Mucosa of descending colon (tissue), 3 donors: Measurements from ENCODE around the gene FOXP1. TPM values are rescaled to one million over a fixed set of nuclear protein-coding genes. Genes with fewer than 3 reads are reported as not detected.

ENCODE experiments used
- ATAC-seq: fragments of 200-7000 bp; cut with Tn5 transposase; one replicate; pipeline ENCODE4 v1.9.1; 2020; ENCODE audit warnings: mild to moderate bottlenecking, moderate library complexity
- DNase-seq, 3 donors: peaks; one replicate each; pipeline ENCODE4 v3.0.0-alpha.2; 2020
- H3K36me3 ChIP-seq: fragments of 200-600 bp; one replicate; pipeline ENCODE4 v1.8.0; 2021; ENCODE audit warnings: low read depth, mild to moderate bottlenecking
- H3K4me1 ChIP-seq: fragments of 200-600 bp; one replicate; pipeline ENCODE4 v1.8.0; 2021; ENCODE audit warnings: low read depth, mild to moderate bottlenecking
- H3K4me3 ChIP-seq: fragments of 200-600 bp; one replicate; pipeline ENCODE4 v1.8.0; 2021; ENCODE audit warnings: mild to moderate bottlenecking
- H3K9me3 ChIP-seq: fragments of 200-600 bp; one replicate; pipeline ENCODE4 v1.8.0; 2021; ENCODE audit warnings: mild to moderate bottlenecking
- intact Hi-C, 2 donors: fragments of 100-400 bp; cut with DNase I in 1 of 2; cut with micrococcal nuclease in 1 of 2; formaldehyde crosslinking; loops; one replicate each; pipeline versions ENCODE4 v1.11.0 to v1.11.1; 2022; cut with DNase I, micrococcal nuclease
- total RNA-seq, 3 donors: library from RNA; stranded (reverse); fragmentation: NEBNext Ultra II Directional in 2 of 3; extraction: Animal tissue kit (Norgen Biotek cat#: 25700) in 2 of 3; gene quantifications; one replicate each; pipeline versions ENCODE4 v1.2.1 to v1.2.4, GENCODE V29; 2021 to 2023
- TF ChIP-seq, protein P1 (sequence below): fragments of 200-600 bp; IDR thresholded peaks from one replicate; pipeline ENCODE4 v1.8.0; 2022; ENCODE audit warnings: antibody characterized with exemption, mild to moderate bottlenecking
- donor health status: DM: no; HTN: no; CAD: no; lungs with moderate emphysema.
- donor health status: DM: no; HTN: no; CAD: no.
- donor health status: DM: no; HTN: yes; CAD: no.

The FOXP1 gene
- total RNA-seq, 3 donors from 2014 or later: 133 to 217 (median 214) TPM

DNA sequence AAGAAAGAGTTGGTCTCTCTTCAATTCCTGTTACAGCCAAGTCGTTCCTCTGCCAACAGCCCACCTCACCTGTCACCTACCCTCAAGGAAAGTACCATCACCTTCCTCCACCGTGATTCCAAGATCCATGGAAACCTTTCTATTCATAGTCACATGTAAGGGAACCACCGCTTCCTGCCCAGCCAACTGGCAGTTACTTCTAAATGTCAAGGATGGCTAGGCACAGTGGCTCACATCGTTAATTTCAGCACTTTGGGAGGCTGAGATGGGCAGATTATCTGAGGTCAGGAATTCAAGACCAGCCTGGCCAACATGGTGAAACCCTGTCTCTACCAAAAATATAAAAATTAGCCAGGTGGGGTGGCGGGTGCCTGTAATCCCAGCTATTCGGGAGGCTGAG, 82.8 kb downstream of the FOXP1 start:
- intact Hi-C loops: no loop called here
- Histone ChIP-seq H3K9me3 (no peaks in the 10 kb centered on the region), H3K4me1 (no peaks in the 10 kb centered on the region), H3K36me3 (no peaks in the 10 kb centered on the region), H3K4me3 (no peak overlapping the region)
- DNase-seq (no peak), ATAC-seq (no peak)
- TF ChIP-seq, protein P1, sequence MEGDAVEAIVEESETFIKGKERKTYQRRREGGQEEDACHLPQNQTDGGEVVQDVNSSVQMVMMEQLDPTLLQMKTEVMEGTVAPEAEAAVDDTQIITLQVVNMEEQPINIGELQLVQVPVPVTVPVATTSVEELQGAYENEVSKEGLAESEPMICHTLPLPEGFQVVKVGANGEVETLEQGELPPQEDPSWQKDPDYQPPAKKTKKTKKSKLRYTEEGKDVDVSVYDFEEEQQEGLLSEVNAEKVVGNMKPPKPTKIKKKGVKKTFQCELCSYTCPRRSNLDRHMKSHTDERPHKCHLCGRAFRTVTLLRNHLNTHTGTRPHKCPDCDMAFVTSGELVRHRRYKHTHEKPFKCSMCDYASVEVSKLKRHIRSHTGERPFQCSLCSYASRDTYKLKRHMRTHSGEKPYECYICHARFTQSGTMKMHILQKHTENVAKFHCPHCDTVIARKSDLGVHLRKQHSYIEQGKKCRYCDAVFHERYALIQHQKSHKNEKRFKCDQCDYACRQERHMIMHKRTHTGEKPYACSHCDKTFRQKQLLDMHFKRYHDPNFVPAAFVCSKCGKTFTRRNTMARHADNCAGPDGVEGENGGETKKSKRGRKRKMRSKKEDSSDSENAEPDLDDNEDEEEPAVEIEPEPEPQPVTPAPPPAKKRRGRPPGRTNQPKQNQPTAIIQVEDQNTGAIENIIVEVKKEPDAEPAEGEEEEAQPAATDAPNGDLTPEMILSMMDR: no peak

DNA sequence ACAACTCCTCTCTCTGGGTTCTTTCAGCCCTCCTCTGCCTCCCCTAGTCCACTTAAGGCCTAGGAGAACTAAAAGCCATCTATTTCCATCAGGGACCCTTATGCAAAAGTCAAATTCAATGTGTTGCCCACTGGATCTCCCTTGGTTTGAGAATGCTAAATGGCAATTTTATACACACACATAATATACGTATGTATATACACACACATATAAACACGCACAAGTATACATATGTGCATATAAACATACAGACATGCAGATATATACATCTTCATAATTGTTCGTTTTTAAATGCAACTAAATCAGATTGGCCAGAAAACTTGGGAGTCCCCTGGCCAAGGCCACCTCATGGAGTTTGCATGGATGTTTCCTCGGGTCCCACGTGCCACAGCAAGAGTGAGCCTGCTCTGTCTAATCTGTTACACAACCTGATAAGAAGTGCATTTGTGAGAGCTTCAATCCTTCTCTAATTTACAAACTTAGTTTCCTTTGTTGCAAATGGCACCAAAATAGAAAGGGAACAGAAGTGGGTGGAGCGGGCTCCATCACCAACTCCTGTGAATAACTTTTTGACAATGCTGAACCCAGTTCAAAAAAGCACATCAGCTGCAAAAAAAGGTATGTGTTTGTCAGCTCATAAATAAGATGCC, 84.2 kb downstream of the FOXP1 start:
- TF ChIP-seq, protein P1: no peak
- Histone ChIP-seq H3K4me1 (no peaks in the 10 kb centered on the region), H3K9me3 (no peaks in the 10 kb centered on the region), H3K36me3 (no peaks in the 10 kb centered on the region), H3K4me3 (no peak overlapping the region)
- no peak for DNase-seq
- no peak for ATAC-seq
- intact Hi-C loops: no loop called here

DNA sequence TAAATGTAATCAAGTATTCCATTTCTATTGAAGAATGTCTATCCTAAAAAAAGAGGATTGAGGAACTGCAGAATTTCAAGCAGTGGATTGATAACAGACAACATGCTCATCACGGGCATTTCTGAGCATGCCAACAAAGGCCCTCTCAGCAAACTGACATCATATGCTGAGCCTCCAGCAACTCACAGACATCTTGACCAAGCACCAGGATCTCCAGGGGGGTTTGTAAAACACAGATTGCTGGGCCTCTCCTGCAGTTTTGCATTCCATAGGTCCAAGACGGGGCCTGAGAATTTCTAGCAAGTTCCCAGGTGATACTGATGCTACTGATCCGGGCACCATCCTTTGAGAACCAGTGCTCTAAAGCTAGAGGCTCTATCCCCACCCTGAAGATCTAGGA, 85.0 kb downstream of the FOXP1 start:
- no peaks in the 10 kb centered on the region for H3K4me1 ChIP-seq
- no peaks in the 10 kb centered on the region for H3K9me3 ChIP-seq
- intact Hi-C loops: no loop called here
- H3K36me3 ChIP-seq: no peaks in the 10 kb centered on the region
- ATAC-seq (no peak), DNase-seq (no peak)
- TF ChIP-seq, protein P1: no peak
- no peak overlapping the region for H3K4me3 ChIP-seq

DNA sequence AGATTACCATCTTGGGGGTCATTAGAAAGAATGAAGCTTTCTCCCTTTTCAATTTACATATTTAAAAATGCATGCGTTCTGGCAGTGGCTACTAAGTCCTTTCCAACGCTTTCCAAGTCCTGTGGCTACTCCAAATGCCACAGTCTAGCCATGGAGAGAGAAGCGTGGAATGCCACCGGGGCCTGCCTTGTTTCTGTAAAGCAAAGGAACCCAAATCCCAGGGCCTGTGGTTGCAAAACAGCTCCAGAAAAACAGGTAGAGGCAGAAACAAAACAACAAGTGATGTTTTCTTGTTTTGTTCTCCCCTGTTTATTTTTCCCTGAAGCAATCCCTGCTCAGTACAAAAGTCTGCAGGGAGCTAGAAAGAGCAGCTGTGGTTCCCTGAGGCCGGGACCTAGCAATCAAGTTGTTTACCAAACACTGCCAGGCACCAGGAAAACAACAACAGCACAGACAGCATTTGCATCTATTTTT, 85.5 kb downstream of the FOXP1 start:
- no peak for DNase-seq
- Histone ChIP-seq H3K4me1 (no peaks in the 10 kb centered on the region), H3K9me3 (no peaks in the 10 kb centered on the region), H3K4me3 (no peak overlapping the region), H3K36me3 (no peaks in the 10 kb centered on the region)
- intact Hi-C loops: no loop called here
- TF ChIP-seq, protein P1: no peak
- ATAC-seq: no peak

DNA sequence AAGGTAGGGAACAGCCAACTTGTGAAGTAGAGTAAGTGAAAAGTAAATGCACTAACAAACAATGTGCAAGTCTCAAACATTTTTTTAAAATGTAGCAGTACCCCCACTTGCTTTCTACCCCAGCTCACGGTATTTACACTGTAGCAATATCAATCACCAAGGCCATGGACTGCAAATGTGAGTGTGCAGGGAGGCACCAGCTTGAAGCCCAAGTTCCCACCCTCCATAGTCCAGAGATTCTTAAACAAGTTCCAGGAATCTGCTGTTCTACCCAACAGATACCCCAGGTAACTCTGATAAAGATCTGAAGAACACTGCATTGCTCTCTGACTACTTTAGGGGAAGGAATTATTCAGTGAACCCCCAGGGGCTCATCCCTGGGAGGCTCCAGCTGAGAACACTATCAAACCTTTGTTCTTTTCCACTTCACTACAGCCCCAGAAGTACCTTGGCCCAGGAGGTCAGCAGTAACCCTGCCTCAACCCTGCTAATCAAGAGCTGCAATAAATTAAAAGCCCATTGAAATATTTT, 86.1 kb downstream of the FOXP1 start:
- intact Hi-C loops: no loop called here
- ATAC-seq: no peak
- TF ChIP-seq, protein P1: no peak
- Histone ChIP-seq H3K36me3 (no peaks in the 10 kb centered on the region), H3K9me3 (no peaks in the 10 kb centered on the region), H3K4me3 (no peak overlapping the region), H3K4me1 (no peaks in the 10 kb centered on the region)
- no peak for DNase-seq
